OCI-LY1 (cell line): ENCODE data around the gene RAD23B.

Source experiments
- H2AFZ ChIP-seq: fragments of 200-600 bp; sonication (generic), shearing (Covaris generic); 2 replicates; pipeline ENCODE4 v1.6.0; 2014; ENCODE audit warnings: antibody characterized with exemption, mild to moderate bottlenecking, low read length
- H3F3A ChIP-seq: fragments of 200-600 bp; sonication (generic), shearing (Covaris generic); 2 replicates; pipeline ENCODE4 v1.6.0; 2014; ENCODE audit warnings: mild to moderate bottlenecking, antibody characterized with exemption, low read length, moderate library complexity; ENCODE audit not compliant: insufficient read depth
- H3K27ac ChIP-seq: fragments of 200-600 bp; sonication (generic); 2 replicates; pipeline ENCODE4 v1.5.1; 2014; ENCODE audit warnings: low read length, mixed run types, mild to moderate bottlenecking, low read depth; ENCODE audit not compliant: poor library complexity, severe bottlenecking
- H3K27me3 ChIP-seq: fragments of 200-600 bp; sonication (generic); 2 replicates; pipeline ENCODE4 v1.6.0; 2014; ENCODE audit warnings: antibody characterized with exemption, mild to moderate bottlenecking, low read length, moderate library complexity; ENCODE audit not compliant: insufficient read depth
- H3K36me3 ChIP-seq: fragments of 200-600 bp; sonication (generic); 2 replicates; pipeline ENCODE4 v1.6.1; 2014; ENCODE audit warnings: mild to moderate bottlenecking, antibody characterized with exemption, low read length, moderate library complexity, mixed read lengths; ENCODE audit not compliant: insufficient read depth
- H3K4me1 ChIP-seq: fragments of 200-600 bp; sonication (generic); 2 replicates; pipeline ENCODE4 v1.5.1; 2014; ENCODE audit warnings: mild to moderate bottlenecking, low read length, moderate library complexity; ENCODE audit not compliant: insufficient read depth, severe bottlenecking
- H3K4me2 ChIP-seq: fragments of 200-600 bp; sonication (generic), shearing (Covaris generic); 2 replicates; pipeline ENCODE4 v1.6.1; 2014; ENCODE audit warnings: low read length
- H3K4me3 ChIP-seq: fragments of 200-600 bp; sonication (generic); 2 replicates; pipeline ENCODE4 v1.5.1; 2014; ENCODE audit warnings: low read length, low read depth, mild to moderate bottlenecking, mixed read lengths; ENCODE audit not compliant: poor library complexity, severe bottlenecking
- H3K79me2 ChIP-seq: fragments of 200-600 bp; shearing (Covaris generic); 2 replicates; pipeline ENCODE4 v1.6.1; 2016; ENCODE audit warnings: mixed run types, low read length, mixed read lengths; ENCODE audit not compliant: insufficient read depth
- H3K9ac ChIP-seq: fragments of 200-600 bp; sonication (generic), shearing (Covaris generic); 2 replicates; pipeline ENCODE4 v1.6.1; 2014; ENCODE audit warnings: mild to moderate bottlenecking, low read length, mixed read lengths
- H3K9me2 ChIP-seq: fragments of 200-600 bp; sonication (generic), shearing (Covaris generic); 2 replicates; pipeline ENCODE4 v1.6.1; 2014; ENCODE audit warnings: low read depth, mild to moderate bottlenecking, low read length, mixed read lengths
- H3K9me3 ChIP-seq: fragments of 200-600 bp; shearing (Covaris generic); 2 replicates; pipeline ENCODE4 v1.6.1; 2014; ENCODE audit warnings: low read length, mixed read lengths
- H4K20me1 ChIP-seq: fragments of 200-600 bp; sonication (generic), shearing (Covaris generic); 2 replicates; pipeline ENCODE4 v1.6.0; 2016; ENCODE audit warnings: mild to moderate bottlenecking, low read length; ENCODE audit not compliant: insufficient read depth
- CTCF ChIP-seq: fragments of 200-600 bp; sonication (generic), shearing (Covaris generic); IDR thresholded peaks from 2 replicates; pipeline ENCODE4 v1.5.1; 2017; ENCODE audit warnings: mild to moderate bottlenecking, antibody characterized with exemption, low read length, moderate library complexity, mixed read lengths
- EZH2 ChIP-seq: fragments of 200-600 bp; sonication (generic), shearing (Covaris generic); IDR thresholded peaks from 2 replicates; pipeline ENCODE4 v1.8.0; 2017; ENCODE audit warnings: borderline replicate concordance, mixed run types, mild to moderate bottlenecking, antibody characterized with exemption, low read length, moderate library complexity, mixed read lengths

RAD23B gene

DNA sequence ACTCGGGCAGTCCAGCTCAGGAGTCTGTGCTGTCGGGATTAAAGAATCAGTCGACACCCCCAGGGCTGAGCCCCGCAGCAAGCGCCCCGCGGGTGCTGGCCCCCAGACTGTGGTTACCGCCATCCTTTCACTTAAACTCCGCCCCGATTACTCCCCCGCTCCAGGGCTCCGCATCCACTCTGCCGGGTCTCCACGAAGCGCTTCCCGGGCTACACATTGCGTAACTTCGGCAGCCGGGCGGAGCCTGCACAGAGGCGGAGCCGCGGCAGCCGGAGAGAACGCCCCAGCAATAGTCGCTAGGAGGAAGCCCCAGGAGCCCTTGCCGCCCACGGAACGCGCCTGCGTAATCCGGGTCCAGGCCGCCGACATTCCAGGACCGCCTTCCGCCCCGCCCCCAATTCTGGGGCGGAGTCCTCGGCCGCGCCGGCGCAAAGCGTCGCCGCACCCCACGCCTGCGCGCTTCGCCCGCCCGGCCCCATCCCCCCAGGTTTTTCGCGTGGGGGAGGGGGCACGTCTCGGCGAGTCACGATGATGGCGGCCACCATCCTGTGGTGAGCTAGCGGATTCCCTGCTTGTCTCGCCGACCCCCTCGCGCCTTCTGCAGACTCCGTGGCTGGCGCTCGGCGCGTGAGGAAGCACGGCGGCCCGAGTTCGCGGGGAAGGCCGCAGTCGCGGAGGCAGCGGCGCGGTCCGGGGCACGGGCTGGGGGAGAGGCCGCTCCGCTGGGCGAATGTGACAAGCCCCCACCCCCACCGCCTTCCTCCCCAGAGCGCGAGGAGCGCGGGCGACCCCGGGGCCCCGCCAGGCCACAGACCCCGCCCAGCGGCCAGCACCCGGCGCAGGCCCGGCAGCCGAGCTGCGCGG is at the start of gene RAD23B:
RAD23B (plus strand) TSS at position 521 of the 864 bp plus-strand sequence. CDS start 351 bp downstream, outside the sequence.
- Histone ChIP-seq H3K9ac (peak within 1 kb of the TSS; percentile 95), H3K9me3 (no peaks in the 10 kb centered on the region), H3K36me3 (peaks cover 14% of the 10 kb centered on the region), H3K27me3 (no peaks in the 10 kb centered on the region), H3K4me2 (peak within 1 kb of the TSS; percentile 90), H3F3A (no peaks in the 10 kb centered on the region), H2AFZ (peak within 1 kb of the TSS; percentile 92), H3K9me2 (no peaks in the 10 kb centered on the region), H3K4me3 (peak within 1 kb of the TSS; percentile 75), H3K4me1 (peaks cover 33% of the 10 kb centered on the region), H3K27ac (peak within 1 kb of the TSS; percentile 79), H4K20me1 (0 out of 2 replicates have a peak, but pooled peaks cover 3% of the 10 kb centered on the region), H3K79me2 (peaks cover 41% of the 10 kb centered on the region)
- TF ChIP-seq CTCF (no peak), EZH2 (no peak)

GRCh38 chr9:107235765-107236442 is 47.2 kb upstream of the RAD23B start:
- H3K4me3 ChIP-seq, result no peak overlapping the region
- no peaks in the 10 kb centered on the region for H3K79me2 ChIP-seq
- H3K27ac ChIP-seq, result no peak overlapping the region
- no peaks in the 10 kb centered on the region for H3F3A ChIP-seq
- no peaks in the 10 kb centered on the region for H3K9me2 ChIP-seq
- no peaks in the 10 kb centered on the region for H3K4me1 ChIP-seq
- no peaks in the 10 kb centered on the region for H3K9me3 ChIP-seq
- TF ChIP-seq EZH2, result no peak
- TF ChIP-seq CTCF, result no peak
- no peaks in the 10 kb centered on the region for H3K27me3 ChIP-seq
- H3K36me3 ChIP-seq, result no peaks in the 10 kb centered on the region
- H4K20me1 ChIP-seq, result no peaks in the 10 kb centered on the region
- no peak overlapping the region for H3K9ac ChIP-seq
- H2AFZ ChIP-seq, result no peak overlapping the region
- no peak overlapping the region for H3K4me2 ChIP-seq

DNA sequence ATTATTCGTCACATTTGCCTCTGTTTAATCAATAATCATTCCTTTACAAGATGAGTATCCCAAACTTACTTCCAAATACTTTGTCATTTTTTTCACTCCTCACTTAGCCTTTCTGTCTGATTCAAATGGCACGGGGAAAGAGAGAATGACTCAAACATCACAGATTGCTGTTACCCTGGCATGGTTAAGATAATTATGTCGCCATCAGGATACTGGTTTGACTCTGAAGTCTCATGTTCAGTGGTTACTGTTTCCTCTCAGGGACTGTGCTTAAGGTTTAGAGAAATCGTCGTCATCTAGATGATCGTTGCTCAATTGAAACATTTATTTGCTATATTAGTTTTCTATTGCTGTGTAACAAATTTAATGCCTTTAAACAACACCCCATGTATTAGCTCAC is 45.2 kb upstream of the RAD23B start:
- Histone ChIP-seq H3K4me1 (no peaks in the 10 kb centered on the region), H4K20me1 (no peaks in the 10 kb centered on the region), H3K9me2 (no peaks in the 10 kb centered on the region), H3K4me2 (no peak overlapping the region), H3K27ac (no peak overlapping the region), H3K9me3 (no peaks in the 10 kb centered on the region), H3F3A (no peaks in the 10 kb centered on the region), H3K79me2 (no peaks in the 10 kb centered on the region), H3K9ac (no peak overlapping the region), H3K4me3 (no peak overlapping the region), H3K27me3 (no peaks in the 10 kb centered on the region), H3K36me3 (no peaks in the 10 kb centered on the region), H2AFZ (no peak overlapping the region)
- TF ChIP-seq EZH2 (no peak), CTCF (no peak)
